CD8-positive, alpha-beta memory T cell (primary cell): ENCODE results near the gene ACAT2. TPM values are rescaled to one million over a fixed set of nuclear protein-coding genes. Genes with fewer than 3 reads are reported as not detected.

Source experiments
- CTCF ChIA-PET: fragments of 350-600 bp; sonication (Branson Sonifier 250); formaldehyde crosslinking; loops from one replicate; lab custom pipeline; 2021; ENCODE audit warnings: antibody characterized with exemption; lab: Charles Lee
- POLR2A ChIA-PET: fragments of 350-600 bp; sonication (Branson Sonifier 250); formaldehyde crosslinking; loops from one replicate; lab custom pipeline; 2021; ENCODE audit warnings: antibody characterized with exemption; lab: Charles Lee
- DNase-seq, 5 donors: peaks; one replicate each; pipeline versions ENCODE4 v3.0.0 to v3.0.0-alpha.2; 2020 to 2022; ENCODE audit warnings: mixed read lengths in 1 of 5
- H3K27ac ChIP-seq: one replicate; pipeline ENCODE4 v1.7.0; 2013; ENCODE audit warnings: low read depth, mild to moderate bottlenecking, low read length, moderate library complexity
- H3K27me3 ChIP-seq: 2 replicates; pipeline ENCODE4 v1.7.0; 2013; ENCODE audit warnings: low read length, mild to moderate bottlenecking; ENCODE audit not compliant: insufficient read depth, poor library complexity, severe bottlenecking
- H3K36me3 ChIP-seq: 2 replicates; pipeline ENCODE4 v1.7.0; 2013; ENCODE audit warnings: mild to moderate bottlenecking, low read length, moderate library complexity; ENCODE audit not compliant: insufficient read depth
- H3K4me1 ChIP-seq: 2 replicates; pipeline ENCODE4 v1.7.0; 2013; ENCODE audit warnings: mild to moderate bottlenecking, low read length, moderate library complexity; ENCODE audit not compliant: insufficient read depth
- H3K4me3 ChIP-seq: 2 replicates; pipeline ENCODE4 v1.7.0; 2013; ENCODE audit warnings: mild to moderate bottlenecking, low read length
- H3K9me3 ChIP-seq: 2 replicates; pipeline ENCODE4 v1.7.0; 2013; ENCODE audit warnings: mild to moderate bottlenecking, low read length
- H3K27ac Mint-ChIP-seq, 8 donors: one replicate each; pipeline ENCODE4 v1.8.0; 2020 to 2021; ENCODE audit warnings: mixed read lengths in 8 of 8, mild to moderate bottlenecking in 6 of 8, inconsistent platforms in 3 of 8, moderate library complexity in 3 of 8
- H3K27me3 Mint-ChIP-seq, 2 donors: one replicate each; pipeline ENCODE4 v1.8.0; 2020 to 2021; ENCODE audit warnings: mixed read lengths in 2 of 2, mild to moderate bottlenecking in 1 of 2, moderate library complexity in 1 of 2
- H3K36me3 Mint-ChIP-seq, 3 donors: one replicate each; pipeline ENCODE4 v1.8.0; 2020 to 2021; ENCODE audit warnings: mixed read lengths in 3 of 3, inconsistent platforms in 1 of 3, mild to moderate bottlenecking in 1 of 3
- H3K4me1 Mint-ChIP-seq, 3 donors: one replicate each; pipeline ENCODE4 v1.8.0; 2020 to 2021; ENCODE audit warnings: mixed read lengths in 3 of 3, inconsistent platforms in 1 of 3, mild to moderate bottlenecking in 1 of 3
- H3K4me3 Mint-ChIP-seq, 7 donors: one replicate each; pipeline ENCODE4 v1.8.0; 2020 to 2021; ENCODE audit warnings: mixed read lengths in 7 of 7, mild to moderate bottlenecking in 6 of 7, moderate library complexity in 4 of 7, inconsistent platforms in 2 of 7
- H3K9me3 Mint-ChIP-seq, 5 donors: one replicate each; pipeline ENCODE4 v1.8.0; 2020 to 2022; ENCODE audit warnings: mixed read lengths in 5 of 5, mild to moderate bottlenecking in 3 of 5, moderate library complexity in 2 of 5, inconsistent platforms in 1 of 5
- polyA plus RNA-seq: library from polyadenylated mRNA; unstranded; fragments of 300-500 nt; fragmentation: Illumina TruSeq; gene quantifications from one replicate; pipeline ENCODE4 v1.2.3, GENCODE V29; 2021
- total RNA-seq, 2 experiments: library from RNA; stranded (reverse); gene quantifications; one replicate each; pipeline ENCODE4 v1.2.3, GENCODE V29; 2021

ACAT2 gene
- total and polyA plus RNA-seq, 3 experiments from 2014 or later, result 33.3 to 69.7 (median 68.8) TPM

DNA sequence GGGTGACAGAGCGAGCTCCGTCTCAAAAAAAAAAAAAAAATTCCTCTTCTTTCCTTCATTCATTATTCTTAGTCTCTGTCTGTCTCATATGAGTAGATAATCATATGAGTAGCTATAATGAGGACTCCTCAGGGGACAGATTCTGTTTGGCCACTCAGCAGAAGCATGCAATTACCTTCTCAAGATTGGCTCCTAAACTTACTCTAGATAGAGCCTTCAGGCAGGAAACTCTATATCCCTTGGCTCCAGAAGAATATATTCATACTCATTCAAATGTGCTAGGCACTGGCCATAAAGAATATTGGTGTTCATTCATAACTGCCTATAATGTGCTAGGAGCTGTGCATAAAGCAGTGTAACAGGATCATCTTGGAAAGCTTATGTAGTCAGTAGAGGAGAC is 2.2 kb upstream of the ACAT2 start:
- H3K36me3 Mint-ChIP-seq, result peaks cover 5 to 58% (median 13%) of the 10 kb centered on the region in 3 donors
- peaks cover 21% of the 10 kb centered on the region for H3K36me3 ChIP-seq
- peak overlapping the region in 7 of 8 donors; percentile 17 to 98 (median 64) for H3K27ac Mint-ChIP-seq

DNA sequence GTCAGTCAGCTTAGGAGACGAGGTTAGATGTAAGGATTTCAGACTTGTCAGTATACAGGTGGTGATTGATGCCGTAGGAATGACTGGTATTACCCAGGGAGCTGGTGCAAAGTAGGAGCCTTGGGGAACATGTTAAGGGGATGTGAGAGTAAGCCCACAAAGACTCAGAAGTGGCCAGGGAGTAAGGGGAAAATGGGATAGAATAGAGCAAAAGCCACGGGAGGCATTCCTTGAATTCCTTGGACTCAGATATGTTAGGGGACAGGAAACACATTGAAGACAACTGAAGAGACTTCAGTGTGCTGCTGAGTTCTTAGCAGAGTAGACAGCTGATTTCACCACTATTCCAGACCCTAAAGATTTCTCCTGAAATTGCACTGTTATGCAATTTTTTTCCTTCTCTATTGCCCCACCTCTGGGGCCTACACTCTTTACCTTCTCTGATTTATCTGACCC is 1.2 kb upstream of the ACAT2 start:
- peak overlapping the region; percentile 96 for H3K4me3 ChIP-seq
- peaks cover 17% of the 10 kb centered on the region for H3K4me1 ChIP-seq
- peaks cover 0 to 53% (median 11%) of the 10 kb centered on the region in 3 donors for H3K36me3 Mint-ChIP-seq
- ChIA-PET CTCF (interaction anchor here (0.8 to 6.1 kb wide), 6 partner anchors 9 to 103 kb away, joined by 3 to 25 read pairs (median 4); partner anchors contain the start of gene SOD2), POLR2A (interaction anchor here (0.6 to 4.7 kb wide), 6 partner anchors 28 to 69 kb away, joined by 3 to 76 read pairs (median 13); partner anchors contain the start of genes MRPL18, TCP1 and WTAP)
- H3K9me3 ChIP-seq, result no peaks in the 10 kb centered on the region
- H3K27ac Mint-ChIP-seq, result peak overlapping the region; percentile 74 to 99 (median 98)
- peak overlapping the region; percentile 92 to 99 (median 96) for H3K4me3 Mint-ChIP-seq
- H3K4me1 Mint-ChIP-seq, result peaks cover 21 to 36% (median 24%) of the 10 kb centered on the region in 3 donors
- H3K27me3 ChIP-seq, result no peaks in the 10 kb centered on the region
- peaks cover 16% of the 10 kb centered on the region for H3K36me3 ChIP-seq
- no peaks in the 10 kb centered on the region for H3K27me3 Mint-ChIP-seq
- peak overlapping the region; percentile 99 for H3K27ac ChIP-seq
- H3K9me3 Mint-ChIP-seq, result no peaks in the 10 kb centered on the region
- no peak for DNase-seq

More for the DNA sequence above, 2.2 kb upstream of the ACAT2 start:
- Histone ChIP-seq H3K27me3 (no peaks in the 10 kb centered on the region), H3K27ac (no peak overlapping the region), H3K9me3 (no peaks in the 10 kb centered on the region), H3K4me1 (peaks cover 17% of the 10 kb centered on the region), H3K4me3 (no peak overlapping the region)
- H3K4me3 Mint-ChIP-seq, result peak overlapping the region; percentile 1 to 99 (median 32)
- no peak for DNase-seq
- ChIA-PET CTCF (interaction anchor here (6.1 kb wide), 1 partner anchor 68 kb away, joined by 25 read pairs; the partner anchor contains the start of gene SOD2), POLR2A (interaction anchor here (0.8 to 2.5 kb wide), 3 partner anchors 30 to 32 kb away, joined by 4 to 18 read pairs (median 8); partner anchors contain the start of genes TCP1 and WTAP)
- H3K9me3 Mint-ChIP-seq, result no peaks in the 10 kb centered on the region
- peaks cover 21 to 41% (median 24%) of the 10 kb centered on the region in 3 donors for H3K4me1 Mint-ChIP-seq
- no peaks in the 10 kb centered on the region for H3K27me3 Mint-ChIP-seq

DNA sequence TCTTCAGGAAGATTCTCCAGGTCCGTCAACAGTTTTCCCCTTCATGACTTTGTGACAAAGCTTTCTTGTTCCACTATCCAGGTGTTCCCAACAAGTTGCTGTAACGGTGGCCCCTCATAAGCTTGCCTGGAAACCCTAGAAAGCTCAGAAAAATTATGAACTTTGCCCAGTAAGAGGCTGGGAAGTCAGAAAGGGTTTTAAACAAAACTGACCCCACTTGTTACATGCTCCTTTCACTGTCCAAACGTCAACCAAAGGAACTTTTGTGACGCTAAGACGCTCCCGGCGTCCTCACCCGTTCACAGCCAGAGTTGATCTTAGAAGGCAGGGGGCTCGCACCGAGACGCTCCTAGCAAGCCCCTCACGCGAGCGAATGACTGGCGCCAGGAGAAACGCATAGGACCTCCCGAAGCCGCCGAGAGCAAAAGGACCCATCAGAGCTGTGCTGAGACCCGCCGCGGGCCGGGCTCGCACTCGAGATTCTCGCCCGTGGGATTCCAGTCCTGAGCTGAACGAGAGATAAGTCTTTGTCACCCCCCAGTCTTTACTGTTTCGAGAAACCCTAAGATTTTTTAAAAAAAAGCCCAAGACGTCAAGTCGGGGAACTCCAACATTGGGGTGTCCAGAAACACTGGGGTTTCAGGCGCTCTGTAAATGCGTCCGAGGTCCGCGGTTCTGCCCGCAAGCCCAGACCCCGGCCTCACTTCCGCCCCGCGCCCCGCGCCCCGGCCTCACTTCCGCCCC is 544 bp upstream of the ACAT2 start:
- DNase-seq, result no peak
- Histone ChIP-seq H3K27me3 (no peaks in the 10 kb centered on the region), H3K4me1 (peaks cover 17% of the 10 kb centered on the region), H3K9me3 (no peaks in the 10 kb centered on the region), H3K36me3 (peaks cover 11% of the 10 kb centered on the region), H3K27ac (peak overlapping the region; percentile 99), H3K4me3 (peak overlapping the region; percentile 96)
- peaks cover 22 to 36% (median 27%) of the 10 kb centered on the region in 3 donors for H3K4me1 Mint-ChIP-seq
- peak overlapping the region; percentile 74 to 99 (median 98) for H3K27ac Mint-ChIP-seq
- H3K27me3 Mint-ChIP-seq, result no peaks in the 10 kb centered on the region
- H3K9me3 Mint-ChIP-seq, result no peaks in the 10 kb centered on the region
- POLR2A ChIA-PET, result interaction anchor here (0.6 to 4.7 kb wide), 6 partner anchors 25 to 69 kb away, joined by 3 to 76 read pairs (median 13); partner anchors contain the start of genes MRPL18, TCP1 and WTAP
- peak overlapping the region; percentile 92 to 99 (median 96) for H3K4me3 Mint-ChIP-seq
- peaks cover 0 to 53% (median 11%) of the 10 kb centered on the region in 3 donors for H3K36me3 Mint-ChIP-seq
- CTCF ChIA-PET, result interaction anchor here (0.9 to 6.1 kb wide), 7 partner anchors 9 to 103 kb away, joined by 3 to 25 read pairs (median 4); partner anchors contain the start of genes MRPL18 and SOD2

DNA sequence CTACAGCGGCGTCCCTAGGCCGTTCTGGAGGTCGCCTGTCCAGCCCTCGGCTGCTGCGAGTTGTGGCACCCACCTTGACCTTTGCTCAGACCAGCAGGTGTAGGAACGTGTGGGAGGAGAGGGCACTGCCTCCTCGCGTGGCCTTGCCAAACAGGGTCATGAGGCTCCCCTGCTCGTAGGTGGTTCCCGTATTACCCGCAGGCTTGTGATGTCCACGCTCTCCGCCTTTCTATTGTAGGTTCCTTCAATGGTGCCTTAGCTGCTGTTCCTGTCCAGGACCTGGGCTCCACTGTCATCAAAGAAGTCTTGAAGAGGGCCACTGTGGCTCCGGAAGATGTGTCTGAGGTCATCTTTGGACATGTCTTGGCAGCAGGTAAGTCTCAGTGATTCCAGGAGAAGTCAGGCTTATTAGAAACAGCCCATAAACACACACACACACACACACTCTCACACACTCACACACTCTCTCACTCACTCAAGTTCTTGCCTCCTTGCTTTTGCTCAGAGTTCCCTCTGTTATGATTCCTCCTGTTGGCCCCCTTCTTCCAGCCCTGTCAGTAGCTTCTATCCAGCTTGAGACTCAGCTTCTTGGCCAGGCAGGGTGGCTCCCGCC is 942 bp downstream of the ACAT2 start:
- Mint-ChIP-seq H3K27me3 (no peaks in the 10 kb centered on the region), H3K4me3 (peak overlapping the region; percentile 92 to 99 (median 96)), H3K9me3 (no peaks in the 10 kb centered on the region), H3K36me3 (peaks cover 0 to 56% (median 18%) of the 10 kb centered on the region in 3 donors), H3K27ac (peak overlapping the region; percentile 74 to 99 (median 98)), H3K4me1 (peaks cover 22 to 34% (median 27%) of the 10 kb centered on the region in 3 donors)
- no peaks in the 10 kb centered on the region for H3K27me3 ChIP-seq
- H3K4me1 ChIP-seq, result peaks cover 17% of the 10 kb centered on the region
- H3K4me3 ChIP-seq, result peak overlapping the region; percentile 94
- H3K36me3 ChIP-seq, result peaks cover 14% of the 10 kb centered on the region
- ChIA-PET POLR2A (interaction anchor here (0.6 to 4.7 kb wide), 3 partner anchors 27 to 72 kb away, joined by 3 to 76 read pairs (median 9); partner anchors contain the start of genes MRPL18 and TCP1), CTCF (interaction anchor here (1.1 to 6.1 kb wide), 2 partner anchors 31 to 71 kb away, joined by 3 to 25 read pairs; partner anchors contain the start of gene SOD2)
- peak overlapping the region; percentile 99 for H3K27ac ChIP-seq
- H3K9me3 ChIP-seq, result no peaks in the 10 kb centered on the region
- DNase-seq, result peak in 4 of 5 donors; percentile 16 to 61 (median 31)

DNA sequence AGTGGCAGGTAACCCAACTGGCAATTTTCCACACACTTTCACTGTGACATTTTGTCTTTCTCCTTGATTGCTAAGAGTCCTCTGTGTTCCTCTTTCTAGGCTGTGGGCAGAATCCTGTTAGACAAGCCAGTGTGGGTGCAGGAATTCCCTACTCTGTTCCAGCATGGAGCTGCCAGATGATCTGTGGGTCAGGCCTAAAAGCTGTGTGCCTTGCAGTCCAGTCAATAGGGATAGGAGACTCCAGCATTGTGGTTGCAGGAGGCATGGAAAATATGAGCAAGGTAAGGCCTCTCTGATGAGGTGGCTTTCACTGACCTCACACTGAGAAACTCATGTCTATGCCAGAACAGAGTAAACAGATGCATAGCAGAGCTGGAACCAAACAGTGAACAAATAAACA is 5.1 kb downstream of the ACAT2 start:
- ChIA-PET POLR2A (no interaction called here), CTCF (no interaction called here)
- DNase-seq, result no peak
- Histone ChIP-seq H3K4me3 (no peak overlapping the region), H3K27me3 (no peaks in the 10 kb centered on the region), H3K36me3 (peaks cover 29% of the 10 kb centered on the region), H3K4me1 (peaks cover 9% of the 10 kb centered on the region), H3K9me3 (no peaks in the 10 kb centered on the region), H3K27ac (no peak overlapping the region)
- H3K27me3 Mint-ChIP-seq, result no peaks in the 10 kb centered on the region
- H3K36me3 Mint-ChIP-seq, result peaks cover 17 to 76% (median 35%) of the 10 kb centered on the region in 3 donors
- H3K4me1 Mint-ChIP-seq, result peaks cover 7 to 11% (median 8%) of the 10 kb centered on the region in 3 donors
- H3K4me3 Mint-ChIP-seq, result peak overlapping the region in 1 of 7 donors; percentile 52
- H3K27ac Mint-ChIP-seq, result peak overlapping the region in 2 of 8 donors; percentile 12 to 17
- no peaks in the 10 kb centered on the region for H3K9me3 Mint-ChIP-seq

DNA sequence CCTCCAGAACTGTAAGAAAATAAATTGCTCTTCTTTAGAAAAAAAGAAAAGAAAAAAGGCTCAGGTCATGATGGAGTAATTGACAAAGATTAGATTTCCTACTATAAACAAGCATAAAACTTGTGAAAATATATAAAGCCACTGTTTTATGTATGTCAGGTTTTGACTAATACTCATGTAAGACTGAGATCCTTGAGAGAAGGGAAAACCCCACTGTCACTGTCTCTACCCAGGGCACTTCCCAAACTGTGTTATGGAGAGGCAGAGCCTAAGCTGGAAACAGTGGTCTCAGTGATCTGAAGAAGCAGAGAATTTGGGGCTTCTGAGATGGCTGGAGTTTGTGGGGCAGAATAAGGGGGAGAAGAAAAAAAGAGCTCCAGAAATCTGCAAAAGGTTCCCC is 7.6 kb downstream of the ACAT2 start:
- Mint-ChIP-seq H3K27me3 (no peaks in the 10 kb centered on the region), H3K9me3 (no peaks in the 10 kb centered on the region), H3K4me1 (peaks cover 0 to 3% (median 2%) of the 10 kb centered on the region in 3 donors), H3K36me3 (peaks cover 17 to 73% (median 39%) of the 10 kb centered on the region in 3 donors), H3K27ac (no peak overlapping the region), H3K4me3 (no peak overlapping the region)
- H3K9me3 ChIP-seq, result no peaks in the 10 kb centered on the region
- ChIA-PET POLR2A (no interaction called here), CTCF (interaction anchor here (0.8 to 0.9 kb wide), 2 partner anchors 20 to 49 kb away, joined by 3 to 6 read pairs; partner anchors contain the start of gene TCP1)
- no peak overlapping the region for H3K27ac ChIP-seq
- no peaks in the 10 kb centered on the region for H3K27me3 ChIP-seq
- no peaks in the 10 kb centered on the region for H3K4me1 ChIP-seq
- no peak for DNase-seq
- no peak overlapping the region for H3K4me3 ChIP-seq
- peaks cover 29% of the 10 kb centered on the region for H3K36me3 ChIP-seq

DNA sequence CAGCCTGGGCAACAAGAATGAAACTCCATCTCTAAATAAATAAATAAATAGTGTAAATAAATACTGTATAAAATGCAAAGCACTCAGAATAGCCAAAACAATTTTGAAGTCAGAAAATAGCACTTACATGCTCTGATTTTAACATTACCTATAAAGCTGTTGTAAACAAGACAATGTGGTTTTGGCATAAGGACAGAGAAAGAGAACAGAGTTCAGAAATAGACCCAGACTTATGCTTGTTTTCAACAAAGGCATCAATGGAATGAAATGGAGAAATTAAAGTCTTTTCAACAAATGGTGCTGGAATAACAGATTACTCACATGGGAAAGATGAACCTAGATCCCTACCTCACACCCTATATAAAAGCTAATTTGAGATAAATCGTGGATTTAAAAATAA is 10.4 kb downstream of the ACAT2 start:
- ChIA-PET POLR2A (no interaction called here), CTCF (interaction anchor here (0.8 to 1.2 kb wide), 2 partner anchors 16 to 81 kb away, joined by 3 read pairs; no protein-coding TSS in a partner anchor)
- Histone ChIP-seq H3K9me3 (no peaks in the 10 kb centered on the region), H3K27ac (no peak overlapping the region), H3K27me3 (no peaks in the 10 kb centered on the region), H3K36me3 (peaks cover 28% of the 10 kb centered on the region), H3K4me1 (no peaks in the 10 kb centered on the region), H3K4me3 (no peak overlapping the region)
- Mint-ChIP-seq H3K36me3 (peaks cover 17 to 76% (median 30%) of the 10 kb centered on the region in 3 donors), H3K27me3 (no peaks in the 10 kb centered on the region), H3K27ac (no peak overlapping the region), H3K9me3 (no peaks in the 10 kb centered on the region), H3K4me3 (no peak overlapping the region), H3K4me1 (no peaks in the 10 kb centered on the region)
- no peak for DNase-seq
